Measurements from ENCODE around the gene THBS3.
"Not testable (repeated sequence)": the region's sequence is repeated elsewhere in the genome, so short reads cannot be mapped to it uniquely, and the experiment has no call there.

THBS3 gene

DNA sequence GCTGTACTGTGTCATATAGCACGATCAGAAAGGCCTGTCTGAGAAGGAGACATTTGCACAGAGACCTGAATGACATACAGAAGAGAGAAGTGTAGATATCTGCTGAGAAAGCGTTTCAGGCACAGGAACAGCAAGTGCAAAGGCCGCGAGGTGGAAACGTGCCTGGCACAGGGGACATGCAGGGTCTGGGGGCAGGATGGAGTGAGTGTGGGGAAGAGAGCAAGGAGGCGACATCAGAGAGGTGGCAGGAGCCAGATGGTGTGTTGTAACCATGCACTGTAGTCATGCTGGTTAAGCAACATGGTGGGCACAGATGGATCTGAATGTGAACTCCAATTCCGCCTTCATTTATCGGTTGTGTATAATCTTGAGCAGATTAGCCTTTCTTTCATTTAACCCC, 47.6 kb downstream of the THBS3 start:
- DNase-seq (ENCODE audit: low read depth in 1 of 2, low spot score in 1 of 2): no peak

- DNase-seq (ENCODE audit: low read depth in 1 of 2, low spot score in 1 of 2): no peak
These were observed 48.7 kb downstream of the THBS3 start for GRCh38 chr1:155158991-155159390.

GRCh38 chr1:155155996-155156643, 51.6 kb downstream of the THBS3 start:
- not testable (repeated sequence) for DNase-seq (ENCODE audit: low read depth in 1 of 2, low spot score in 1 of 2)
